ENCODE results near the gene SLC22A14. TPM values are rescaled to one million over a fixed set of nuclear protein-coding genes. Genes with fewer than 3 reads are reported as not detected.

The SLC22A14 gene
- total RNA-seq, 6 experiments from 2014 or later: 0.12 to 0.29 (median 0.12) TPM; not detected in 3

GRCh38 chr3:38245930-38246329, 36.2 kb upstream of the SLC22A14 start:
- H3K4me1 ChIP-seq: no peaks in the 10 kb centered on the region
- intact Hi-C loops (cut with DNase I): no loop called here
- peak in 2 of 4 donors; percentile 70 to 84 for ATAC-seq
- no peak overlapping the region for H3K27ac ChIP-seq
- DNase-seq: peak in 1 of 3 donors; percentile 56
- peaks cover 0 to 39% (median 5%) of the 10 kb centered on the region in 4 donors for H3K36me3 ChIP-seq
- no peaks in the 10 kb centered on the region for H3K27me3 ChIP-seq
- no peak overlapping the region for H3K4me3 ChIP-seq
- TF ChIP-seq POLR2A (IDR thresholded peaks at IDR 0.05) (no peak), CTCF (IDR thresholded peaks at IDR 0.05) (no peak)
- 91% methylated on average over 4 of the region's 4 CpGs for WGBS (ENCODE audit: insufficient coverage, low coverage, low lambda C conversion rate, missing lambda C conversion rate)
- H3K9me3 ChIP-seq: no peaks in the 10 kb centered on the region

DNA sequence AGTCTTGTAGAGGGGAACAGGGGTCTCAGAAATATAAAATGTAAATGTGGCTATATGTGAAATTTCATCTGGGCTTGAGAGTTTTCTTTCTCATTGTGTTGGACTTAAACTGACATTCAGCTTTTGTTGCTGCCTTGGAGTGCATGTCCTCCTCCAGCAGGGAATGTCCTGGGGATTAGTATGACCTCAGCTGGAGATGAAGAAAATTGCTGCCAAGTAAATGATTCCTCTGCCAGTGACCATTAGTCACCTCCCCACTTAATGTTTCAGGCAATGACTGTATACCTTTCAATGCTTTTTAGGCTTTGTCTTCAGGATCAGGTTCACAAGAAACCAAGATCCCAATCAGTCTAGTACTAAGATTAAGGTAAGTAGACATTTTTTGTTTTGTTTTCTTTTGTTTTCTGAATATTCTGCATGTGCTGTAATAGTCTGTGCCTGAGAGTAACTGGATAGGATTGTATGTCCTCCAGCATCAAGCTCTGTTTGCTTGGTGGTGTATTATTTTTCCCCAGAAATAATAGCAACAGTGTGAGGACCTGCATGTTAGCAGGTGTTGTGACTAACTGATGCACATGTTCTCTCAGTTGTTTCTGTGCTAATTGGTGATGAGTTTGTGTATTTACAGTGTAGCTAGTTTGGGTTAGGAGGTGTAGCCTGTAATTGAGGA, 34.6 kb upstream of the SLC22A14 start:
- ATAC-seq (peak; percentile 47 to 94 (median 66)), DNase-seq (no peak)
- no peaks in the 10 kb centered on the region for H3K27me3 ChIP-seq
- H3K27ac ChIP-seq: no peak overlapping the region
- H3K9me3 ChIP-seq: no peaks in the 10 kb centered on the region
- intact Hi-C loops (cut with DNase I): no loop called here
- peak in 2 of 4 donors; percentile 11 to 23 for TF ChIP-seq CTCF (IDR thresholded peaks at IDR 0.05)
- no peak for TF ChIP-seq POLR2A (IDR thresholded peaks at IDR 0.05)
- H3K36me3 ChIP-seq: peaks cover 0 to 53% (median 6%) of the 10 kb centered on the region in 4 donors
- H3K4me1 ChIP-seq: no peaks in the 10 kb centered on the region
- no peak overlapping the region for H3K4me3 ChIP-seq

DNA sequence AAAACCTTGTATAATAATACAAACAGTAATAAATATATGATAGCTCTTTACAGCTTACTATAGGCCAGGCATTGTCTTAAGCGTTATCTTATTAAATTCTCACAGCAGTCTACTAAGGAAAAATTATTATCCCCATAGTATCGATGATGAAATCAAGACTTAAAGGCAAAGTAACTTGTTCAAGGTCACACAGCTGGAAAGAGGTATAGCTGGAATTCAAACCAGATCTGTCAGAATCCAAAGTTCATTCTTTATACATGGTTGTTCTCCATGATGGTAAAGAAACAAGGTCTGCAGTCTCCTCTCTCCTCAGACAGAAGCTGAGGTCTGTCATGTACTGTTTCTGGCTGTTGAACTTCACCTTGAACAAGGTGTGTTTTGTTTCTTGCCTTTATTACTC, 31.9 kb upstream of the SLC22A14 start:
- WGBS (ENCODE audit: insufficient coverage, low coverage, low lambda C conversion rate, missing lambda C conversion rate): 100% methylated on average over 2 of the region's 2 CpGs

DNA sequence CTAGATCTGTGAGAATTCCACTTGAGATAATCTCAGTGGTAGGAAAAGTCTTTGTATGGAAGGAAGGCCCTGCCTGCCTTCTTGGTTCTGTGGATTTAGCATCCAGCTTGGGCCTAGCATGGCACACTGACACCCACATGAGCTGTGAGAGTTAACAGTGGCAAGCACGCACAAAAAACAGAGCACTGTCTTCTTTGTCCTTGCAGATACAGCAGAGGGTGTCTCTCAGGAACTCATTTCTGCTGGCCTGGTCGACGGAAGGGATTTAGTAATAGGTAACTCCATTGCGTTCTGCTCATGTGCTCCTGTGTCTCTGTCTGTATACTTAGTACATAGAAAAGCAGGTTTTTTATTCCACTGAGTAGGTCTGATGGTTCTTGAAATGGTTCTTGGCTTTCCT, 30.9 kb upstream of the SLC22A14 start:
- Histone ChIP-seq H3K27me3 (no peaks in the 10 kb centered on the region), H3K9me3 (no peaks in the 10 kb centered on the region), H3K4me3 (no peak overlapping the region), H3K27ac (no peak overlapping the region), H3K4me1 (no peaks in the 10 kb centered on the region), H3K36me3 (peaks cover 0 to 70% (median 8%) of the 10 kb centered on the region in 4 donors)
- 89% methylated on average over 4 of the region's 4 CpGs for WGBS (ENCODE audit: insufficient coverage, low coverage, low lambda C conversion rate, missing lambda C conversion rate)
- ATAC-seq (no peak), DNase-seq (no peak)
- intact Hi-C loops (cut with DNase I): no loop called here
- no peak for TF ChIP-seq POLR2A (IDR thresholded peaks at IDR 0.05)
- no peak for TF ChIP-seq CTCF (IDR thresholded peaks at IDR 0.05)

More for the DNA sequence above, 31.9 kb upstream of the SLC22A14 start:
- intact Hi-C loops (cut with DNase I): no loop called here
- Histone ChIP-seq H3K4me3 (no peak overlapping the region), H3K4me1 (no peaks in the 10 kb centered on the region), H3K36me3 (peaks cover 0 to 72% (median 8%) of the 10 kb centered on the region in 4 donors), H3K27ac (no peak overlapping the region), H3K27me3 (no peaks in the 10 kb centered on the region), H3K9me3 (no peaks in the 10 kb centered on the region)
- ATAC-seq (no peak), DNase-seq (no peak)
- TF ChIP-seq CTCF (IDR thresholded peaks at IDR 0.05) (no peak), POLR2A (IDR thresholded peaks at IDR 0.05) (no peak)
